Transverse colon (tissue), 4 donors: ENCODE data around the gene GPR153.

Source experiments
- POLR2AphosphoS5 ChIP-seq, 3 donors: sonication (generic); formaldehyde crosslinking; IDR thresholded peaks; one replicate each; pipeline ENCODE4 v1.6.1; 2016; ENCODE audit warnings: antibody characterized with exemption in 3 of 3
- TF ChIP-seq, protein P1 (sequence below), 5 experiments: fragments of 200-600 bp in 3 of 5; fragments of 450-650 bp in 2 of 5; sonication (generic) in 3 of 5; IDR thresholded peaks; 1 replicate in 2 of 5; 2 replicates in 3 of 5; pipeline ENCODE4 v1.5.1; 2016 to 2017; ENCODE audit warnings: antibody characterized with exemption in 5 of 5, inconsistent platforms in 3 of 5, mild to moderate bottlenecking in 2 of 5, moderate library complexity in 1 of 5

DNA sequence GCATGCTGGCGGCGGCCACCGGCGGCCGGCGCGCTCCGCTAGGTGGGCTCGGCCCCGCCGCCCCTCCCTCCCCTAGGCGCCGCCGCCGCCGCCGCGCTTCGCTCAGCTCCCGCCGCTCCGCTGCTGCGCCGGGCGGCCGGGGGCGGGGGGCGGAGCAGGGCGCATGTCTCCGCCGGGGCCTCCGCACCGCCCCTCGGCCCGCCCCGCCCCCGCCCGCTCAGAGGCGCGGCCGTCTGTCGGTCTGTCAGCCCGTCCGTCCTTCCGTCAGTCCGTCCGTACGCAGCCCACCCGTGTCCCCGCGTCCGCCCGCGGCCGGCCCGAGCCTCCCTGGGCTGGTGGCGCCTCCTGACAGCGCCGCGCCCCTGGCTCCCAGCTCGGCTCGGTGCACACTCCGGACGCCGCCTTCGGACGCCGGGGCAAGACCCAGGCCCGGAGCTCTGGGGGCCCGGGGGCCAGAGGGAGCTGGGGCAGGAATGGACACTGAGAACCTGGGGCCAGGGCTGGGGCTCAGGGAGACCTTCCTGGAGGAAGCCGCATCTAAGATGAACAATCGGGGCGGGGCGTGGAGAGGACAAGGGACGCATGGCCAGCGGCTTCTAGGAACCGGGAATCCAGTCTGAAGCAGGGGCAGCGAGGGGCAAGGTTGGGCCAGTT, at the start of gene GPR153:
- no peak for TF ChIP-seq POLR2AphosphoS5 (IDR thresholded peaks at IDR 0.05)
- TF ChIP-seq, protein P1, sequence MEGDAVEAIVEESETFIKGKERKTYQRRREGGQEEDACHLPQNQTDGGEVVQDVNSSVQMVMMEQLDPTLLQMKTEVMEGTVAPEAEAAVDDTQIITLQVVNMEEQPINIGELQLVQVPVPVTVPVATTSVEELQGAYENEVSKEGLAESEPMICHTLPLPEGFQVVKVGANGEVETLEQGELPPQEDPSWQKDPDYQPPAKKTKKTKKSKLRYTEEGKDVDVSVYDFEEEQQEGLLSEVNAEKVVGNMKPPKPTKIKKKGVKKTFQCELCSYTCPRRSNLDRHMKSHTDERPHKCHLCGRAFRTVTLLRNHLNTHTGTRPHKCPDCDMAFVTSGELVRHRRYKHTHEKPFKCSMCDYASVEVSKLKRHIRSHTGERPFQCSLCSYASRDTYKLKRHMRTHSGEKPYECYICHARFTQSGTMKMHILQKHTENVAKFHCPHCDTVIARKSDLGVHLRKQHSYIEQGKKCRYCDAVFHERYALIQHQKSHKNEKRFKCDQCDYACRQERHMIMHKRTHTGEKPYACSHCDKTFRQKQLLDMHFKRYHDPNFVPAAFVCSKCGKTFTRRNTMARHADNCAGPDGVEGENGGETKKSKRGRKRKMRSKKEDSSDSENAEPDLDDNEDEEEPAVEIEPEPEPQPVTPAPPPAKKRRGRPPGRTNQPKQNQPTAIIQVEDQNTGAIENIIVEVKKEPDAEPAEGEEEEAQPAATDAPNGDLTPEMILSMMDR (IDR thresholded peaks at IDR 0.05) = no peak
